Camera-type eye (tissue), 1 donor: ENCODE results near the gene TMEM59. TPM values are rescaled to one million over a fixed set of nuclear protein-coding genes. Genes with fewer than 3 reads are reported as not detected.

Experiments
- total RNA-seq: library from RNA; depleted of rRNA; stranded (reverse); fragments of >200 nt; gene quantifications from one replicate; pipeline ENCODE4 v1.2.3, GENCODE V29; 2014

The TMEM59 gene, protein sequence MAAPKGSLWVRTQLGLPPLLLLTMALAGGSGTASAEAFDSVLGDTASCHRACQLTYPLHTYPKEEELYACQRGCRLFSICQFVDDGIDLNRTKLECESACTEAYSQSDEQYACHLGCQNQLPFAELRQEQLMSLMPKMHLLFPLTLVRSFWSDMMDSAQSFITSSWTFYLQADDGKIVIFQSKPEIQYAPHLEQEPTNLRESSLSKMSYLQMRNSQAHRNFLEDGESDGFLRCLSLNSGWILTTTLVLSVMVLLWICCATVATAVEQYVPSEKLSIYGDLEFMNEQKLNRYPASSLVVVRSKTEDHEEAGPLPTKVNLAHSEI
- total RNA-seq = 174 TPM

GRCh38 chr1:54052934-54053744 lies at the start of gene TMEM59, which contains the start of gene TCEANC2:
TMEM59 (minus strand) TSS chr1:54053204; CDS start chr1:54053188, 16 bp downstream.
TCEANC2 (plus strand) TSS chr1:54053608; CDS start chr1:54054423, 815 bp downstream.

GRCh38 chr1:54017979-54018378 lies 35.0 kb downstream of the TMEM59 start, which contains the start of gene LDLRAD1:
LDLRAD1 (minus strand) TSS chr1:54018186; CDS start chr1:54018112, 74 bp downstream.

Other genes with a start within 250 kb of the TMEM59 start
- gene NDC1, start 214.9 kb downstream of the TMEM59 start, total RNA-seq = 27.8 TPM
- gene YIPF1, start 163.4 kb downstream of the TMEM59 start, total RNA-seq = 18.6 TPM
- gene DIO1, start 159.0 kb downstream of the TMEM59 start, total RNA-seq = not detected
- 37.8 TPM for gene IFT25, start 107.5 kb downstream of the TMEM59 start, total RNA-seq
- gene LRRC42, start 106.9 kb downstream of the TMEM59 start, total RNA-seq = 29.5 TPM
- not detected for gene LDLRAD1, start 35.0 kb downstream of the TMEM59 start, total RNA-seq
- 7.1 TPM for gene TCEANC2, start 404 bp upstream of the TMEM59 start, total RNA-seq
- not detected for gene CDCP2, start 99.8 kb upstream of the TMEM59 start, total RNA-seq
- gene CYB5RL, start 146.8 kb upstream of the TMEM59 start, total RNA-seq = 10.9 TPM
- 33.6 TPM for gene MRPL37, start 147.0 kb upstream of the TMEM59 start, total RNA-seq